GM19468 (cell line): ENCODE results near the gene DNAH3.

Source experiments
- ATAC-seq: cut with Tn5 transposase; IDR thresholded peaks from one replicate; pipeline ENCODE4 v1.9.1; 2021; ENCODE audit warnings: mild to moderate bottlenecking, moderate library complexity, moderate number of reproducible peaks; ENCODE audit not compliant: unreplicated experiment; ENCODE audit errors: extremely low read depth

DNAH3 gene

DNA sequence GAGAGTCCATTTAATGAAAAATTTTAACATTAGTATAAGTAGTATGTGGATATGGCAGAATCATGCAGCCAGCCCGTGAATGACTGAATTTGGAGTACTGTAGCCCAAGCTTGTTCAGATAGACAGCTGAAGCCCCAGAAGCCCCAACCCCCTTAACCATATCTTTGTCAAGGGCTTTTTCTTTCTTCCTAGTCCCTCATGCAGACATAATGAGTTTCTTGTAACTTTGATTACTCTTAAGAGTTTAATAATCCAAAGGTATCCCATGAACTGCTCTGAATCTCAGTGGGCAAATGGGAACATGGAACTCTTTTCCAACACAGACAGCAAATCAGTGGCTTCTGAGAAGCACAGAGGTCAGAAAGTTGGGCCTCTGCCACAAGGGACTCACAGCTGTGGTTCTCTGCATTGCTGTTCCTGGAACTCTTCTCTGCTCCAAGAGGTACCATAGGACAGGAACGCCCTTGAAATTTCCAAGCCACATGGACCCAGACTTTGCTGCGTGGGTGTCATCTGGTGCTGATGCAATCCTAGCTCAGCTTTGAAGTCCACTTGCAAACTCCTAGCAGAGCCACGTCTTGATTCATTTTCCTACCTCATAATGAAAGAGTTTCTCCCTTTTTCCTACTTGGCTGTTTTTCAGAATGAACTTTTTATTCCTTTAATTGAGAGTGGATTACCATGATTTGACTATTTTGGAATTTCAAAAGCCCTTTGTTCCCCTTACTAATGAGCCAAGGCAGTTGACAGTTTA, 232.0 kb downstream of the DNAH3 start:
- ATAC-seq, result no peak

DNA sequence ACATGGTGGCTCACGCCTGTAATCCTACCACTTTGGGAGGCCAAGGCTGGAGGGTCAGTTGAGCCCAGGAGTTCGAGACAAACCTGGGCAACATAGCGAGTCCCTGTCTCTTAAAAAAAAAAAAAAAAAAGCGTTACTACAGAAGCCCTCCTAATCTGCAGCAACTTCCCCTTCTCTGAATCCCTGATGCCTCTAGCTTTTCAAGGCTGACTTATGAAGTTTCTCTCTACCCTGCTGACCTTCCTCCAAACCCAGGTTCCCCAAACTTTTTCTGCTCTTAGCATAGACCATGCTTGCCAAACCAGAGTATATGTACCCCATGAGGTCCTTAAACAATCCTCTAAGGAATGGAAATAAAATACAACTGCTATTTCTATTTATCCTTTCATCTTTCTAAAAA, 233.7 kb downstream of the DNAH3 start:
- no peak for ATAC-seq

DNA sequence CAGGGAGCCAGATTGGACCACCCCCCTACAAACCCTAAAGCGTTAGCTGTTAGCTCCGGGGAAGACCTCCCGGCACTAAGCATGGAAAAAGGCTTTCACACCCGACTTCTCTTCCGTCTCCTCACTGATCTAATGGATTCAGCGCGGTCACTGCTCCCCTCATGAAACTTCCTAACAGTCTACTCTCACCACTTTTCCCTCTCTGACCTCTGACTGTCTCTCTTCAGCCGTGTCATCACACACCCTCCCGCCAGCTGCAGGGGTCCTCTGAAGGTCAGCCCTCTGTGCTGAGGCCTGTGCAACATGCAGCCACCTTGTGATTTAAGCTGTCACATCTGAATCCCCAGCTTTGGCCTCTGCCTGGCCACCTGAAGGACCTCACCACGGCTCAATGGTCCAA, 234.4 kb downstream of the DNAH3 start:
- ATAC-seq, result no peak

DNA sequence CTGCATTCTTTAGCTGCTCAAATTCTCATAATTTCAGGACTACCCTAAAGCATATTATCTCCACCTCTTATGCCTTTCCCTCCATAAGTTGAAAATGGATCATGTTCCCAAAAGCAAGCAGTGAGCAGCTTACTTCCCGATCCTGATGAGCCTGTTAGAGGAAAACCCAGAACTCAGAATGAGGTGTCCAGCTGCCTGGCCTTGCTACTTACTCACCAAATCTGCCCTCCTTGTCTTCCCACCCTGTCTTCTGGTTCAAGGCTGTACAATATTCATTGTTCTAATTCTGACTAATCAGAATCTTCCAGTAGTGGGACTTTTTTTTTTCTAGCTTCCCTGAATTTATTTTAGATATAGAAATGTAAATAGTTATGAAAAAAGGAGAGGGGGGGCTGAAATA, 239.3 kb downstream of the DNAH3 start:
- no peak for ATAC-seq

DNA sequence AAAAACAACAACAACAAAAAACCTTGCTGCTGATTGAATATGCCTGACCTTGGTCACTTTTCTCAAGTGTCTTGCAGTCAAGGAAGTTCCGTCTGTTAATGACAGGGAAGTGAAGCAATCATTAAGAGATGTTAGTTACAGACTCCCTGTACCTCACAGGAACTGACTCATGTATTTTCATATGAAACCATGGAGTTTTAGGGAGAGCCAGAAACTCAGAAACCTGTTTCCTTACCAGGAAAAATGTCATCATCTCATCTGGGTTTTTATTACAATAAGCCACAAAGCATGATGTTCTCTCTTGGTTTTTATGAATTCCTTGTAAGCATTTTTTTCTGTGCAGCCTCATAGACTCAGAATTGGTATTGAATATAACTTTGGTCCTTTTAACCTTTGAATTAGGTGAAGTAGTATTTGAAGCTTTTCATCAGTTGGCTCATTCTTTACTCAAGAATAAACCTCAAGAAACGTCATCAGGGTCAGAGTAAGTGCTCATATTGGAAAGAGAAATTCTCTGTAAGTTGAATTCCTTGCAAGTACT, 239.8 kb downstream of the DNAH3 start:
- ATAC-seq, result no peak

DNA sequence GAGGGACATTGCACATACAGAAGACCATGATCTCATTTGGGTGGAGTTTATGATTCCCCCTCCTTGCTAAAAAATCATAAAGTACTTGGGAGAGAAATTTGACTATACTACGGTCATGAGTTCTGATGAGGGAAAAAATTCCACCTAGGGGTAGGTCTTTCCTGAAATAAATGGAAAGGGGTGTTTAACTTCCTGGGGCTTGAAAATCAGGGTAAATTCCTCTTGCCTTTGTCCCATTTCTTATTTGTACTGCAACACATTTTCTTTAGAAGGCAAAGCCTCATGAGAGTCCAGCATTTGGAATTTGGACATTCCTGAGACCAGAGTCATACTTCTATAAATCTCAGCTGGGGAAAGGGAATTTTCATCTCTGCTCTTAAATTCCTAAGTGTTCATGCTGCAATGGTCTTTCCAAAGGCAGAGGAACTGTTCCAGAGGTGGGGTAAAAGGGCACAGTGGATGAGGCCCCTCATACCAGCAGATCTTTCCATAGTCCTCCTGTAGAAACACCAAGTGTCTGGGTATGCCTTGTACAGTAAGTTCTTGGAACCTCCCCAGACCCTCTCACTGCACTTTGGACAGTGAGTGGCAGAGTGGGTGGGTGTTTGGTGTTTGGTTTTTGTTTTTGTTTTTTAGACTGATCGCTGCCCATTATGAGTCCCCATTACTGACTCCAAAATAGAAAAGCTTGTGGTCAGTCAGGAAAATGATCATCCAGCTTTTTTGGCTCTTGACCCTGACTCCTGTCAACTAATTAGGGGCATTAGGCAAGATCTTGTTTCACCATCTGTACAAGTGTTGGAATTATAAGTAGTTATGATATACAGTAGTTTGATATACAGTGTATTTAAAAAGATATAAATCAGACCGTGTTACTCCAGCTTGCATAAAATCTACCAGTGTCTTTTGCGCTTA, 244.0 kb downstream of the DNAH3 start:
- ATAC-seq, result no peak

DNA sequence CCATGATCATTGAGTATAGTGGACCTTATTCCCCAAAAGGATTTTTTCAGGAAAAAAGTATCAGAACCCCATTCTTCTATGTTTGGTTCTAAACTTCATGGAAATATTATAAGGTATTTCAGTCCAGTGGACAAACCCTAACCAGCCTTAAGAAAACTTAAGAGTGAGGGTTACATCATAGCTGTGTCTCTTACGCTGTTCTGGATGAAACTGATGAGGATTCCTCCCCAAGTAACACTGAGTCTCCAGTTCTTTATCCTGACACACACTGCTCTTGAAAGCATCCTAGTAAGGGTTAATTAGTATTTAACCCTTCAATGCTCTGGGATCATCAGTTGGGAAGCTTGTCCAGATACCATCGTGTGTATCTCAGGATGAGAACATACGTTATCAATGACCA, 245.1 kb downstream of the DNAH3 start:
- ATAC-seq, result no peak

DNA sequence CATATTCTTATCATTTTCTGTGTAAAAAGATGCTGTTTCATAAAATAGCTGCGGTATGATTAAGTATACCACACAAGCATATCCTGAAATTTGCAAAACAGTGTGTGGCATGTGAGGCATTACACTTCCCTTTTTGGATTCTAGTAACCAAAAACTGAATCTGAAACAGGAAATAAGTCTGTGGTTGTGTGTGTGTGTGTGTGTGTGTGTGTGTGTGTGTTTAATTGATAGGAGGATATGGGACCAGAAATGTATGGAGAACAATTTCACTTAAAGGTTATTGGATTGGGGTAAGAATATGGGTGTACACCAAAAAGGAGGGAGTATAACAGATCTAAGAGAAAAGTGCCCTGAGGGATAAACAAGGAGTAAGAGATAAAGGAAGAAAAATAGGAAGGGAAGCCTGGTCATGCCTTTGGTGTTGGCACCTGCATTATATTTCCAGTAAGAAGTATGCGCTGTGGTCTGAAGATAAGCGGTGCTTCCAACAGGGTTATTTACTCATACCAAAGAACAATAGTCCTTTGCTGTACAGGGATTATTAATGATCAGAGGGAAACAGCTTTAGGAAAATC, 246.1 kb downstream of the DNAH3 start:
- no peak for ATAC-seq

DNA sequence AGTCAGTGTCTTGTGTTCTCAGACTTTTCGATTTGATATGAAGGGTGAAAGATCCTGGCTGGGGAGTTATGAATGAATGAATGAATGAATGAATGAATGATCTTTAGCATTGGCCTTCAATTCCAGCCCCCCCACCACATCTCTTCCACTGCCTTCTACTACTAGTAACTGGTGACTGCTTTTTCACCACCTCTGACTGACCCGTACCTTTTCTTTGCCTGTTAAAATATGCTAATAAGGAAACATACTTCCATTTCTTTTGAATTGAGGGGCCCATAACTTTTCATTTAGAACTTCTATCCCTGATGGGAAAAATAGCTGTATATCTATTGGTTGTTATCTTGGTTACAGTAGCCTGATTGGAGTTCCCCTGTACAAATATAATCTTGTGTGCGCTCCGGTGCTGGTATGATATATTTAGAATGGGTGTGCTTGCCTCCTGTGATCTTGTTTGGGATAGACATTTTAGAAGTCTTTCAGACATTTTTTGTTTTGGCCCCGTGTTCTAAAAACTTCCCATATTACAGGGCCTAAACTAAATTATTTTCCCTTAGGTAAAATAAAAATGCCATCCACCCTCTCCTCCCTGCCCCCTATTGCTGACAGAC, 246.6 kb downstream of the DNAH3 start:
- no peak for ATAC-seq

DNA sequence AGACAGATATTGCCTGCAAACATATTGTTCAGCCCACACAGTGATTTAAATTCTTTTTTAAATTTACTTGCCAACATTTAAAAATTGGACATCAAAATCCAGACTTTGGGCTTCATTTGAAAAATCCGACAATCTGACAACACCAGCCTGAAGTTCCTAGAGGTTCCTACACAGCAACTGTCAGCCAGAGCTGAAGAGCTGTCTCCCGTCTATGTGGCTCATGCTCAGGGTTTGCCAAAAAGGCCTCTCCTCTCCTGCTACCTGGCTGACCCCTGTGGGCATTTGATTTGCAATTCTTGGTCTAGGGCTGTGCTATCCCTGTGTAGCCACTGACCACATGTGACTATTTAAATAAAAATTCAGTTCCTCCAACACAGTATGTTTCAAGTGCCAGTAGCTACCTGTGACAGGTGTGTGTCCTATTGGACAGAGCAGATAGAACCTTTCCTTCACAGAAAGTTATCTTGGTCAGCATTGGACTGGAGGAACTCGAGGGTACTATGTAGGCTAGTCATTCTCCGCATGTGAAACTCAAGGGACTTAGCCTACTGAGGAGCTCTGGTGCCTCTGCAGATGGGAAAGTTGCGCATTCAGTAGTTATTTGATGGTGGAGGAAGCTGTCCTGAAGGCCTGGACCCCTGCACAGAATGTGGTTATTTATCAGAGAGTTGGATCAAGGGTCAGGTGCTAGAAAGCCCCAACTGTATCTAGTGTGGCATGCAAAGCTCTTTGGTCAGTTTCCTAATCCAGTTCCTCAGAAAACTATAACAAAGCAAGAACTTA, 247.3 kb downstream of the DNAH3 start:
- no peak for ATAC-seq

DNA sequence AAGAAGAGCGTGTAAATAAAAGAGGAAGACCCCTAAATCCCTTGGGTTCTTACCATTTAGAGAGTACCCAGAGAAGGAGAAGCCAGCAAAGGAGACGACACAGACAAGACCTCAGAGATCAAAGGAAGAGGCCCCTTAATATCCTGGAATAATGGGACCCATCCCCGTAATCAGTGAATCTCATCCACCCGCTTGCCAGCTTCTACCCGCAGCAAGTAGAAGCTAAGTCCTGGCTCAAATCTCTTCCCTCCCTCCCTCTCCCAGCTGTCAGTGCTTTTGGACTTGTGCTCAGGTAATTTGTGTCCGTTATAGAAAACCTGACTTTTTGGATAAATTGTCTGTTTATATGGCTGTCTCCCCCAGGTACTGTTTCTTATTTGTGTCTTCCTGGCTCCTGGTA, 248.2 kb downstream of the DNAH3 start:
- ATAC-seq, result no peak

DNA sequence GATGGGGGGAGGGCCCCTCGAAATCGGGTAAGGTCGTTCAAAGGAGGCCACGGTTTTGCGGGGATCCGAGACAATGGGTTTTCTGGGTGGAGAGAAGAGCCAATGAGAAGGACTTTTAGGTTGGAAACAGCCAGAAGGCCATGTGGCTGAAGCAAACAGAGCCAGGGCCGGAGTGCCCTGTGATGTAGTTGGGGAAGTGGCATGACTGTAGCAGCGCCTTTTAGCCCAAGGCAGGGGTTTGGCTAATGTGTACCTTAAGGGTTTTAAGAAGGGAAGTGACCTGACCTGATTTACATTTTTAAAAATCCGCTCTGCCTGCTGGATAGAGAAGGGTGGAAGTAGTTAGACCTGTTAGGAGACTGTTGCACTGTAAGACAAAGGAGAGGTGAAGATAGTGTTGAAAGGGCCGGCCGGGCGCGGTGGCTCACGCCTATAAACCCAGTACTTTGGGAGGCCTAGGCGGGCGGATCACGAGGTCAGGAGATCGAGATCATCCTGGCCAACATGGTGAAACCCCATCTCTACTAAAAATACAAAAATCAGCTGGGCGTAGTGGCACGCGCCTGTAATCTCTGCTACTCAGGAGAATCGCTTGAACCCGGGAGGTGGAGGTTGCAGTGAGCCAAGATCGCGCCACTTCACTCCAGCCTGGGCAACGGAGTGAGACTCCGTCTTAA, 249.1 kb downstream of the DNAH3 start:
- peak; percentile 20 for ATAC-seq

DNA sequence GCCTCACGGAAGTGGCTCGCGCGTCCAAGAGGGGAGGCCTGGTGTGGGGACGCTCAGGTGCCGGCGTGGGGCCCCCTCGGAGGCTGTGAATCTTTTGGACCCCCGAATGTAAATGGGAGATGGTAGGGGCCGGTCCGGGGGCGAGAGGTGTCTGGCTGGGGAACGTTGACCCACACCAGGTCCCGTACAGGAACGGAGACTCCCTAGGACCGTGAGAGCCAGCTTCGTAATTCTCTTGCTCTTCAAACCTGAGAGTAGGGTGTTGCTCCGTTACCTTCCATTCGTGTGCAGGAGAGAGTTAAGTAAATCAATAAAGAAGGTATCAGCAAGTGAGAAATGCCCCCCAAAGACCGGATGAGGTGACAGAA, 249.6 kb downstream of the DNAH3 start:
- no peak for ATAC-seq

DNA sequence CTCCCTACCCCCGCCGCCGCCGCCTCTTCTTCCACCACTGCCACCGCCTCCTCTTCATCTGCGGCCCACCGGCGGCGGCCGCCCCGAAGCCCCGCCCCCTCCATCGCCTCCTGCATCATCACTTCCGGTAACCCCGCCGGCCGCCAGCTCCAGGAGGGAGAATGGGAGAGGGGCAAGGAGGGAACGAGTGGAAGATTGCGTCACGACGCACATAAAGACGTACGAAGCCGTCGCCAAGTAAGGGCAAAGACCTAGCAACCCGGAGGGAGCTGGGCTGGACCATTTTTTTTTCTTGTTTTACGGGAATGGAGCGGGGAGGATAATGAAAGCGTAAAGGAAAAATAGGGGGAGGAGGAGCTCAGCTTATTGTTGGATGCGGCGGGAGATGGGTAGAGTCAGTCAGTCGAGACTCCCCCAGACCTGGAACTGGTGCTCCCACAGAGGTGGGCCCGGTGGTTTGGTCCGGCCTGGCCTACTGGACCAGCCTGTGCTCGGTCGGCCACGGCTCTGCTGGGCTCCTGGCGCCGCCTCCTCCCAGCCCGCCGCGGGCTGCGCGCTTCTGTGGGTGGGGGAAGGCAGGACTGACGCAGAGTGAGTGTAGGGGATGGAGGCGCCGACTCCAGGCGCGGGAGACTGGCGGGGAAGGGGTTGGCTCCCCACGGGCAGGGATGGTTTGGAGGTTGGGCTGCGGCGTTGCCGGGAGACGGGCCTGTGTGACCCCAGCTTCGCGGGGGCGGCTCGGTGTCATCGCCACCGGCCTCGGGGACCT, 250.2 kb downstream of the DNAH3 start, which contains the start of the genes DCUN1D3 and LYRM1:
TSS of gene DCUN1D3 (minus strand) at position 60 of the 769 bp plus-strand sequence. CDS start 37,820 bp downstream, outside the sequence.
TSS of gene LYRM1 (plus strand) at position 473 of the 769 bp plus-strand sequence. CDS start 14,785 bp downstream, outside the sequence.
- peak; percentile 36 for ATAC-seq

DNA sequence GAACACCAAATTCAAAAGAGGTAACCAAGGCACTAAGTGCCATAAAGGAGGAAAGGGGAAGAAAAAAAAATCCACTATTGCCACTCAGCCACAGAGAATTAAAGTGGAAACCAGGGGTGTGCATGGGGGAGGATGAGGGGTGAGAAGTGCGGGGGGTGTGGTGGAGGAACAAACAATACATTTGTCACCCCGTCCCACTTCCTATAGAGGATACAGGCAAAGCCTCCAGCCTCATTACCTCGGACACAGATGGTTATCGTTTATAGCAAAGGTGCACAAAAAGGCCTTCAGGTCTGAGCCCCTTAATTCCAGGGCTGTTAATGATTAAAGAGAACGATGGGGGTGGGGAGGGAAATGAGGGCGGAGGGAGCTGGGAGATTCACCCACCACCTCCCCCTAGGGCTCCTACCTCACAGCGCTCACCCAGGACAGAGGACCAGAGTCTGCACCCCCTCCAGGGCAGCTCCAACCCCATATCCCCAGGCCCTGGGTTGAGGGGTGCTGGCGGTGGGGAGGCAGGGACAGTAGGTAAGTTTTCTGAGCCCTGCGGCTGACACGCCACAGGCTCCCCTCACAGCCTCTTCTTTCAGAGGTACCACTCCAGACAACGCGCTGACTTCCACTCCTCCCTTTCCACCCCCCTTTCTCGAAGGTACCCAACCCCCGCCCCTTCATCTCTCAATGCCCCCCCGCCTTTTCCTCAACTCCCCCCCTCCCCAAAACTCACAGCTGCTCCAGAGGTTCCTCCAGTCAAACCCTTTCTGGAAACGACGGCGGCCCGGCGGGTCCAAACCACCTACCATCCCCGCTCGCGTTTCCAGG, 251.0 kb downstream of the DNAH3 start:
- ATAC-seq, result no peak

DNA sequence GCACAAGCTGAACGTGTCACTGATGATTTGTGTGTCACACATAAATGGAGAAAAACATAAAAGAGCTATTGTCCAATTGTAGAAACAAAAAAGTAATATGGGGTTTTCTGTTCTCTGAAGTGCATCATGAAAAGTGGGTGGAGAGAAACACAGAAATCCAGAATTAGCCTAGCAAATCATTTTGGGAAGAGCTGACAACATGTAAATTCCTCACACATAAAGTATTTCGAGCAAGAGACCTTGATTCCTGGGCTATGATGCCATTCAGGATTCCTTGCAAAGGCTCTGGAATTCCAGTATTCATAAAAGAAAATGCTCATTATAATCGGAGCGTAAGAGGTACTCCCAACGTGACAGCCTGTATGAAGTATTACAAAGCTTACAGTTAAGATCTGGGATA, 251.6 kb downstream of the DNAH3 start:
- ATAC-seq, result no peak

DNA sequence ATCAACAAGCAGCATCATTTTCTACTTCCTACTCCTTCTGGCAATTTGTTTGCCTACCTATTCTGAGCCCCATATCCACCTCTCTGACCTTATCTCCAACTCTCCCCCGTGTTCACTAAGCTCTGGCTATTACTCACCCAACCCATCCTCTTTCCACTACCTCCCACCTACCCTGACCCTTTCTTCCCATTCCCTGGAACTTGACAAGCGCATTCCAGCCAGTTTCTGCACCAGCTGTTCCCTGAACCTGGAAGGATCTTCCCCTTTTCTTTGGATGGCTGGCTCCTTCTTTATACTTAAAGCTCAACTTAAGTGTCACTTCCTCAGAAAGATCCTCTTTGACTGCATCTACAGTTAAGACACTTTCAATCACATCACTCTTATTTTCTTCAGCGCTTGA, 252.7 kb downstream of the DNAH3 start:
- no peak for ATAC-seq
